GM12878 (cell line): ENCODE measurements around the gene TCF20. TPM values are rescaled to one million over a fixed set of nuclear protein-coding genes. Genes with fewer than 3 reads are reported as not detected.

Experiments used
- ATAC-seq: fragments of 200-7000 bp; cut with Tn5 transposase; 3 replicates; pipeline ENCODE4 v1.9.1; 2020; ENCODE audit warnings: mild to moderate bottlenecking, moderate library complexity
- BruUV-seq: library from RNA; stranded (reverse); fragments of 400-500 nt; replicated peaks from 2 replicates; lab custom pipeline; 2021; lab: Mats Ljungman, UMichigan
- CTCF ChIA-PET: fragments of 300-600 bp; sonication (Branson Sonifier 250); formaldehyde crosslinking; extraction: SDS; loops from one replicate; lab custom pipeline; 2021; ENCODE audit warnings: inconsistent platforms; lab: Yijun Ruan, JAX
- POLR2A ChIA-PET: fragments of 350-600 bp; formaldehyde crosslinking; extraction: SDS; loops from one replicate; lab custom pipeline; 2021; ENCODE audit warnings: inconsistent platforms; lab: Charles Lee
- RAD21 ChIA-PET: fragments of 300-600 bp; sonication (Branson Sonifier 250); formaldehyde crosslinking; loops from one replicate; lab custom pipeline; 2023; ENCODE audit warnings: antibody characterized with exemption; ENCODE audit not compliant: unreplicated experiment; lab: Charles Lee
- SMC1A ChIA-PET: fragments of 300-600 bp; sonication (Branson Sonifier 250); formaldehyde crosslinking; loops from one replicate; lab custom pipeline; 2023; ENCODE audit not compliant: unreplicated experiment, uncharacterized antibody; lab: Charles Lee
- DNase-seq: peaks from one replicate; pipeline ENCODE4 v3.0.0-alpha.2; 2011; ENCODE audit warnings: low read depth, low spot score
- FAIRE-seq: peaks from 3 replicates; lab custom pipeline; 2011; peaks lifted over from hg19 to GRCh38; lab: Jason Lieb, UNC
- H2AFZ ChIP-seq: 2 replicates; pipeline ENCODE4 v1.6.0; 2011; ENCODE audit warnings: low read depth, low read length, control low read depth; ENCODE audit not compliant: control insufficient read depth
- H3K27ac ChIP-seq: 2 replicates; pipeline ENCODE4 v1.5.1; 2011; ENCODE audit warnings: control low read depth; ENCODE audit not compliant: control insufficient read depth, insufficient read depth
- H3K27me3 ChIP-seq, 2 experiments: replicated peaks in 1 of 2; 2 replicates each; pipeline versions ENCODE4 v1.6.0 to v1.6.1; 2011; ENCODE audit warnings: low read length in 1 of 2; ENCODE audit not compliant: control insufficient read depth in 2 of 2, insufficient read depth in 2 of 2
- H3K36me3 ChIP-seq, 2 experiments: 2 replicates each; pipeline ENCODE4 v1.5.1; 2011; ENCODE audit warnings: low read length in 1 of 2; ENCODE audit not compliant: control insufficient read depth in 2 of 2, insufficient read depth in 2 of 2
- H3K4me1 ChIP-seq: 2 replicates; pipeline ENCODE4 v1.6.1; 2011; ENCODE audit warnings: mild to moderate bottlenecking, low read length, moderate library complexity, mixed read lengths; ENCODE audit not compliant: control insufficient read depth, insufficient read depth
- H3K4me2 ChIP-seq: 2 replicates; pipeline ENCODE4 v1.6.0; 2011; ENCODE audit warnings: control low read depth; ENCODE audit not compliant: control insufficient read depth, insufficient read depth
- H3K4me3 ChIP-seq: fragments of 200-600 bp; sonication (generic); 2 replicates; pipeline ENCODE4 v1.5.1; 2016
- H3K79me2 ChIP-seq: 2 replicates; pipeline ENCODE4 v1.6.0; 2011; ENCODE audit warnings: low read length; ENCODE audit not compliant: control insufficient read depth, insufficient read depth
- H3K9ac ChIP-seq: 2 replicates; pipeline ENCODE4 v1.8.0; 2011; ENCODE audit warnings: low read length, control low read depth, mixed read lengths; ENCODE audit not compliant: control insufficient read depth, insufficient read depth
- H3K9me3 ChIP-seq: replicated peaks from 3 replicates; pipeline ENCODE4 v1.5.1; 2011; ENCODE audit warnings: mild to moderate bottlenecking, low read length; ENCODE audit not compliant: control insufficient read depth, insufficient read depth
- H4K20me1 ChIP-seq: 2 replicates; pipeline ENCODE4 v1.6.0; 2011; ENCODE audit not compliant: control insufficient read depth, insufficient read depth
- CHD2 ChIP-seq: IDR thresholded peaks from 2 replicates; pipeline ENCODE4 v1.6.1; 2011; ENCODE audit warnings: low read depth, low read length, improper control_type of control experiment, borderline replicate concordance
- CHD4 ChIP-seq: fragments of 200-600 bp; sonication (generic); IDR thresholded peaks from 2 replicates; pipeline ENCODE4 v1.6.1; 2016; ENCODE audit warnings: mild to moderate bottlenecking
- CREM ChIP-seq: IDR thresholded peaks from 2 replicates; pipeline ENCODE4 v1.6.1; 2014; ENCODE audit warnings: antibody characterized with exemption, low read depth
- JUNB ChIP-seq: IDR thresholded peaks from 2 replicates; pipeline ENCODE4 v1.6.1; 2016; ENCODE audit warnings: antibody characterized with exemption, mild to moderate bottlenecking
- KAT2A ChIP-seq: conservative IDR thresholded peaks from 2 replicates; pipeline ENCODE4 v1.6.1; 2011; ENCODE audit warnings: low read depth, low read length; ENCODE audit not compliant: control insufficient read depth
- KDM1A ChIP-seq: fragments of 200-600 bp; sonication (generic); IDR thresholded peaks from 2 replicates; pipeline ENCODE4 v1.6.1; 2016; ENCODE audit warnings: borderline replicate concordance
- NFYA ChIP-seq: IDR thresholded peaks from 2 replicates; pipeline ENCODE4 v1.6.1; 2011; ENCODE audit warnings: low read depth, mild to moderate bottlenecking, low read length, improper control_type of control experiment, borderline replicate concordance
- NR2F1 ChIP-seq: fragments of 450-650 bp; conservative IDR thresholded peaks from 2 replicates; pipeline ENCODE4 v1.6.1; 2017; ENCODE audit warnings: mild to moderate bottlenecking
- POU2F2 ChIP-seq: IDR thresholded peaks from 3 replicates; pipeline ENCODE4 v1.6.1; 2011; ENCODE audit warnings: low read depth, mild to moderate bottlenecking, low read length, borderline replicate concordance
- RB1 ChIP-seq: fragments of 450-650 bp; formaldehyde crosslinking; IDR thresholded peaks from 2 replicates; pipeline ENCODE4 v1.6.1; 2017; ENCODE audit warnings: mild to moderate bottlenecking, borderline replicate concordance
- WGBS: methylation state at CpG from one replicate; pipeline ENCODE4 v1.1.6; 2016; ENCODE audit warnings: low lambda C conversion rate; ENCODE audit not compliant: insufficient replicate concordance, insufficient coverage; ENCODE audit errors: missing lambda C conversion rate; 5-methylcytosine and 5-hydroxymethylcytosine counted together
- in situ Hi-C: fragments of 300-500 bp; cut with MboI; formaldehyde crosslinking; loops from 9 replicates; pipeline ENCODE4 v1.14.3; 2018; ENCODE audit warnings: mixed read lengths
- intact Hi-C: fragments of 100-400 bp; cut with micrococcal nuclease; formaldehyde crosslinking; loops from one replicate; pipeline ENCODE4 v1.14.2; 2022; ENCODE audit not compliant: unreplicated experiment
- polyA plus RNA-seq, 11 experiments: library from polyadenylated mRNA; depleted of rRNA in 4 of 11; unstranded in 6 of 11; stranded (reverse) in 5 of 11; fragments of >200 nt; fragmentation: Nextera tagmentation in 4 of 11; fragmentation: Illumina TruSeq in 1 of 11; extraction: Ambion mirVana in 4 of 11; extraction: Trizol in 1 of 11; gene quantifications; 1 replicate in 1 of 11; 2 replicates in 10 of 11; pipeline versions ENCODE4 v1.2.1 to v1.2.3, GENCODE V29; 2011 to 2016; ENCODE audit warnings: inconsistent platforms in 2 of 11, missing spikeins in 2 of 11, low read depth in 1 of 11
- total RNA-seq, 4 experiments: library from RNA; depleted of rRNA in 3 of 4; stranded (reverse); fragments of >200 nt in 3 of 4; fragmentation: Illumina TruSeq in 1 of 4; extraction: Trizol in 1 of 4; gene quantifications; 2 replicates each; pipeline versions ENCODE4 v1.2.1 to v1.2.3, GENCODE V29; 2013 to 2021
- TF ChIP-seq, protein P1 (sequence below), 3 experiments: IDR thresholded peaks in 2 of 3; conservative IDR thresholded peaks in 1 of 3; 2 replicates each; pipeline ENCODE4 v1.5.1; 2011; ENCODE audit warnings: low read depth in 3 of 3, low read length in 3 of 3, mild to moderate bottlenecking in 3 of 3, control low read depth in 2 of 3, moderate library complexity in 2 of 3, inconsistent platforms in 1 of 3, mixed read lengths in 1 of 3; ENCODE audit not compliant: control insufficient read depth in 2 of 3, insufficient read depth in 1 of 3; ENCODE audit errors: extremely low read depth in 1 of 3
- TF ChIP-seq, protein P2 (sequence below): IDR thresholded peaks from 2 replicates; pipeline ENCODE4 v1.6.1; 2012; ENCODE audit warnings: low read length, inconsistent platforms
- TF ChIP-seq, protein P3 (sequence below): IDR thresholded peaks from 2 replicates; pipeline ENCODE4 v1.6.1; 2012; ENCODE audit warnings: low read depth, low read length, improper control_type of control experiment

TCF20 gene
- total and polyA plus RNA-seq, 10 of the 15 experiments (the other 5 are each of a cell fraction or from before 2014, with no cell fraction given) = 0.64 to 52.9 (median 22.6) TPM

DNA sequence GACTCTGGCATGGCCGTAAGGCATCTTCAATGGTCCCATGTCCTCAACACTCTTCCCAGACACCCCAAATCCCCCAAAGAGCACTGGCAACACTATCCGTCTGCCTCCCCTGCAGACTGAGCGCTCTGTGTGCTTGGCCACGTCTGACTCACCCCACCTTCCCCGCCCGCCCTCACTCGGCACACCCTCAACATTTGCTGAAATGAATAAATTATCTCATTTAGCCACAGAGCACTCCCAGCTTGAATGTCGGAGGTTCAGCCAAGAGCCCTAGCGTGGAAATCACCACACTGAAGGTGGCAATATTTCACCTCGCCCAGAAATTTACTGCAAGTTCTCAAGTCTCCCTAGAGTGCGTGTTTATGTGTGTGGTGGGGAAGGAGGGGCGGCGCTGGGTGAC is 46.6 kb upstream of the TCF20 start:
- Histone ChIP-seq H3K9me3 (no peaks in the 10 kb centered on the region), H2AFZ (no peak overlapping the region; the same call in 1 of the 2 replicates), H3K4me1 (peaks cover 4% of the 10 kb centered on the region), H3K9ac (no peak overlapping the region), H3K4me3 (no peak overlapping the region), H3K36me3 (no peaks in the 10 kb centered on the region), H3K4me2 (no peak overlapping the region), H3K79me2 (no peaks in the 10 kb centered on the region)
- POLR2A ChIA-PET = interaction anchor here (1.2 kb wide), 1 partner anchor 17 kb away, joined by 7 read pairs; no protein-coding TSS in a partner anchor
- SMC1A ChIA-PET = interaction anchor here (0.6 to 2.0 kb wide), 6 partner anchors 22 to 159 kb away, joined by 3 to 5 read pairs (median 4); partner anchors contain the start of gene NFAM1
- no TSS peak for BruUV-seq
- WGBS = 8% methylated on average over 13 of the region's 13 CpGs
- FAIRE-seq = no peak
- in situ Hi-C loops = no loop called here
- CTCF ChIA-PET = interaction anchor here (0.6 to 1.7 kb wide), 6 partner anchors 116 to 156 kb away, joined by 3 to 5 read pairs (median 4); no protein-coding TSS in a partner anchor
- ATAC-seq = peak; percentile 92
- no peak for TF ChIP-seq CHD2
- TF ChIP-seq, protein P1, sequence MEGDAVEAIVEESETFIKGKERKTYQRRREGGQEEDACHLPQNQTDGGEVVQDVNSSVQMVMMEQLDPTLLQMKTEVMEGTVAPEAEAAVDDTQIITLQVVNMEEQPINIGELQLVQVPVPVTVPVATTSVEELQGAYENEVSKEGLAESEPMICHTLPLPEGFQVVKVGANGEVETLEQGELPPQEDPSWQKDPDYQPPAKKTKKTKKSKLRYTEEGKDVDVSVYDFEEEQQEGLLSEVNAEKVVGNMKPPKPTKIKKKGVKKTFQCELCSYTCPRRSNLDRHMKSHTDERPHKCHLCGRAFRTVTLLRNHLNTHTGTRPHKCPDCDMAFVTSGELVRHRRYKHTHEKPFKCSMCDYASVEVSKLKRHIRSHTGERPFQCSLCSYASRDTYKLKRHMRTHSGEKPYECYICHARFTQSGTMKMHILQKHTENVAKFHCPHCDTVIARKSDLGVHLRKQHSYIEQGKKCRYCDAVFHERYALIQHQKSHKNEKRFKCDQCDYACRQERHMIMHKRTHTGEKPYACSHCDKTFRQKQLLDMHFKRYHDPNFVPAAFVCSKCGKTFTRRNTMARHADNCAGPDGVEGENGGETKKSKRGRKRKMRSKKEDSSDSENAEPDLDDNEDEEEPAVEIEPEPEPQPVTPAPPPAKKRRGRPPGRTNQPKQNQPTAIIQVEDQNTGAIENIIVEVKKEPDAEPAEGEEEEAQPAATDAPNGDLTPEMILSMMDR (IDR thresholded peaks at IDR 0.05 in 2 of 3, conservative IDR thresholded peaks at IDR 0.05 in 1 of 3; ENCODE audit: control insufficient read depth in 2 of 3, extremely low read depth in 1 of 3, insufficient read depth in 1 of 3, low read depth in 3 of 3, low read length in 3 of 3) = peak in 1 of 3 experiments; percentile 22; a peak in 1 of 6 replicates
- no peak for TF ChIP-seq RB1
- TF ChIP-seq, all 136 proteins: peak for 1
- Histone ChIP-seq H3K27me3 (no peaks in the 10 kb centered on the region; a peak in 1 of 4 replicates), H4K20me1 (no peaks in the 10 kb centered on the region), H3K27ac (no peak overlapping the region)
- DNase-seq = no peak
- intact Hi-C loops = no loop called here
- RAD21 ChIA-PET = interaction anchor here (0.5 to 2.0 kb wide), 7 partner anchors 39 to 229 kb away, joined by 3 to 8 read pairs (median 3); partner anchors contain the start of gene NFAM1

DNA sequence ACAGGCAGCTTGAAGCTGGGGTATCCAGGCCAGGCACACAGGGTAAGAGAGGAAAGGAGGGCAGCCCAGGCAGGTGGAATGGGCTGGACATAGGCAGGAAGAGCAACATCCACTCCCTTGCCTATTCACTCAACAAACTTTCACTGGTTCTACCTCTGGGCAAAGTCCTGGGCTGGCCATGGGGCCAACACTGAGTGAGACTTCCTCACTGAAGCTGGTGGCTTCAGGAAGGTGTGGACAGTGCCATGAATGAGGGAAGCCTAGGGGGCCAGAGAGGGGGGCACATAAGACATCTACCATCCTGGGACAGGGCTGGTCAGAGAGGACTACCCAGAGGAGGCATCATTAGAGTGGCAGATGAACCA is 44.9 kb upstream of the TCF20 start:
- RAD21 ChIA-PET = interaction anchor here (0.7 kb wide), 2 partner anchors 123 to 149 kb away, joined by 3 to 6 read pairs; no protein-coding TSS in a partner anchor
- Histone ChIP-seq H3K4me1 (peaks cover 4% of the 10 kb centered on the region), H3K9ac (no peak overlapping the region), H3K4me3 (no peak overlapping the region), H3K27me3 (no peaks in the 10 kb centered on the region; a peak in 1 of 4 replicates), H3K36me3 (no peaks in the 10 kb centered on the region), H3K9me3 (no peaks in the 10 kb centered on the region), H3K79me2 (no peaks in the 10 kb centered on the region), H4K20me1 (no peaks in the 10 kb centered on the region), H2AFZ (no peak overlapping the region), H3K27ac (no peak overlapping the region), H3K4me2 (no peak overlapping the region)
- TF ChIP-seq, protein P2, sequence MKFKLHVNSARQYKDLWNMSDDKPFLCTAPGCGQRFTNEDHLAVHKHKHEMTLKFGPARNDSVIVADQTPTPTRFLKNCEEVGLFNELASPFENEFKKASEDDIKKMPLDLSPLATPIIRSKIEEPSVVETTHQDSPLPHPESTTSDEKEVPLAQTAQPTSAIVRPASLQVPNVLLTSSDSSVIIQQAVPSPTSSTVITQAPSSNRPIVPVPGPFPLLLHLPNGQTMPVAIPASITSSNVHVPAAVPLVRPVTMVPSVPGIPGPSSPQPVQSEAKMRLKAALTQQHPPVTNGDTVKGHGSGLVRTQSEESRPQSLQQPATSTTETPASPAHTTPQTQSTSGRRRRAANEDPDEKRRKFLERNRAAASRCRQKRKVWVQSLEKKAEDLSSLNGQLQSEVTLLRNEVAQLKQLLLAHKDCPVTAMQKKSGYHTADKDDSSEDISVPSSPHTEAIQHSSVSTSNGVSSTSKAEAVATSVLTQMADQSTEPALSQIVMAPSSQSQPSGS = no peak
- no peak for TF ChIP-seq KAT2A
- TF ChIP-seq JUNB = no peak
- TF ChIP-seq, protein P3, sequence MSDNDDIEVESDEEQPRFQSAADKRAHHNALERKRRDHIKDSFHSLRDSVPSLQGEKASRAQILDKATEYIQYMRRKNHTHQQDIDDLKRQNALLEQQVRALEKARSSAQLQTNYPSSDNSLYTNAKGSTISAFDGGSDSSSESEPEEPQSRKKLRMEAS = no peak
- TF ChIP-seq CREM = no peak
- no peak for TF ChIP-seq NFYA
- TF ChIP-seq NR2F1 = no peak
- no peak for TF ChIP-seq POU2F2
- no peak for TF ChIP-seq CHD4
- no peak for TF ChIP-seq KDM1A
- BruUV-seq = no TSS peak
- in situ Hi-C loops = no loop called here
- SMC1A ChIA-PET = interaction anchor here (1.1 to 2.0 kb wide), 3 partner anchors 37 to 143 kb away, joined by 3 to 5 read pairs (median 4); no protein-coding TSS in a partner anchor
- intact Hi-C loops = no loop called here
- no peak for DNase-seq
- CTCF ChIA-PET = interaction anchor here (0.8 to 0.9 kb wide), 2 partner anchors 8 to 35 kb away, joined by 3 to 5 read pairs; no protein-coding TSS in a partner anchor
- POLR2A ChIA-PET = interaction anchor here (0.5 to 0.6 kb wide), 2 partner anchors 118 to 460 kb away, joined by 3 to 4 read pairs; no protein-coding TSS in a partner anchor
- ATAC-seq = no peak
- peak; percentile 41 for FAIRE-seq
